Activated T-cell treated with anti-CD3 and anti-CD28 coated beads, Interleukin-2, amount 50 U/mL, for 48 hours (primary cell): ENCODE data around the gene SAT1.

Experiments
- DNase-seq, 2 experiments: peaks; one replicate each; pipeline ENCODE4 v3.0.0-alpha.2; 2020

Gene SAT1

GRCh38 chrX:23811656-23812055 lies 28.7 kb downstream of the SAT1 start:
- DNase-seq = no peak

DNA sequence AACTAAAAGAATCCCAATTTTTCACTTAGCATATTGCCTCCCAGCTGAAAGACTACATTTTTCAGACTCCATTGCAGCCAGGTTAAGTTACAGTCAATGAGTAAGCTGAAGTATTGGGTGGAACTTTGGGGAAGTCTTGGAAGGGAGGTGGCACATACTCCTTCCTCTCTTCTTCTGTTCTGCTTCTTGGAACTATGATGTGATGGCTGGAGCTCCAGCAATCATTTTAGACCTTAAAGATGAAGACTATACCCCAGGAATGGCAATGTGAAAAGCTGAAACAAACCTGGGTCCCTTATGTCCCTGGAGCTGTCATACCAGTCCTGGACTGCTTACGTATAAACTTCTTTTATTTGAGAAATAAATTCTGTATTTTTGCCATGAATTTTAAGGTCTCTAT lies 30.8 kb downstream of the SAT1 start:
- no peak for DNase-seq

GRCh38 chrX:23815376-23815775 lies 32.4 kb downstream of the SAT1 start:
- DNase-seq = no peak

DNA sequence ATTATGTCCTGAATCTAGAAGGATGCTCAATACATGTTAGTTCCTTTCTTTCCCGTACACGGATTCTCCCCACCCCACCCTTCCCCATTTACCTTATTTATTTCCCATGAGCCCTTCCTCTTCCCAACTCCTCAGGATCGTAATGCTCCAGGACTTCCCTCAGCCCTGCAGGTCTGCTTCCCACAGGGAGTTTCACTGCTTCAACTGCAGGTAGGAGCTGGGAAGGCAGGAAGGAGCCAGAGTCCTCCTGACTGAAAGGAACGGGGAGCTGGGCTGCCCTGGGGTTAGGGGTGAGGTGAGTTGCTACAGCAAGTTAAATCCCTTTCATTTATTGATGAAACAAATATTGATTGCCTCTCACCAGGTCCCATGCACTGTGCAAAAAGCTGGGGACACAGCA lies 33.2 kb downstream of the SAT1 start:
- DNase-seq = no peak

- DNase-seq = no peak
Measured at GRCh38 chrX:23817979-23818336, 35.0 kb downstream of the SAT1 start.

- DNase-seq = no peak
Measured at GRCh38 chrX:23819385-23820234, 36.6 kb downstream of the SAT1 start.

DNA sequence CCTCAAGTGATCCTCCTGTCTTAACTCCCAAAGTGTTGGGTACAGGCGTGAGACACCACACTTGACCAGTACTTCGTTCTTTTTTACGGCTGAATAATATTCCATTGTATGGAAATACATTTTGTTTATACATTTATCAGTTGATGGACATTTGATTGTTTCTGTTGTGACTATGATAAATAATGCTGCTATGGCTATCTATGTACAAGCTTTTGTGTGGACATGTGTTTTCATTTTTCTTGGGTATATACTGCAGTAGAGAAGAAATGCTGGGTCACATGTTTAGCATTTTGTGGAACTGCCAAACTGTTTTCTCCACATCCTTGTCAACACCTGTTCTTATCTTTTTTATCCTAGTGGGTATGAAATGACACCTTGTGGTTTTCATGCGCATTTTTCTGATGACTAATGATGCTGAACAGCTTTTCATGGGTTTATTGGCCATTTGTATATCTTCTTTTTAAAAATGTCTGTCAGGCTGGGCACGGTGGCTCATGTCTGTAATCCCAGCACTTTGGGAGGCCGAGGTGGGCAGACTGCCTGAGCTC lies 37.3 kb downstream of the SAT1 start:
- no peak for DNase-seq

- DNase-seq = no peak
Measured at GRCh38 chrX:23821847-23822246, 38.9 kb downstream of the SAT1 start.

GRCh38 chrX:23822397-23822796 lies 39.4 kb downstream of the SAT1 start:
- no peak for DNase-seq

DNA sequence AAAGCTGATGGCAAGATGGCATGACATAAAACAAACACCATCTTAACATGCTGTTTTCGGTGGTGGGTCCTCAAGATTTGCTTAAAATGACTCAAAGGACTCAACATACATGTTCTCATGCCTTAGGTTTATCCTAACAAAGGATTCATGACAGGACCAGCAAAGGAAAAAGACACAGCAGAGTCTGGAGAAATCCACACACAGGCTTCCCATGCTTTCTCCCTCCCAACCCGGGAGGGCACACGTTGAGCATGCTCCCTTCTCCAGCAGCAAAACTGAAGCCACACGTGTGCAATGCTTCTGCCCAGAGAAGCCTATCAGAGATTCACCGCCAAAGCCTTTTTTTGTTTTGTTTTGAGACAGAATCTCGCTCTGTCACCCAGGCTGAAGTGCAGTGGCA lies 39.9 kb downstream of the SAT1 start:
- DNase-seq = no peak

DNA sequence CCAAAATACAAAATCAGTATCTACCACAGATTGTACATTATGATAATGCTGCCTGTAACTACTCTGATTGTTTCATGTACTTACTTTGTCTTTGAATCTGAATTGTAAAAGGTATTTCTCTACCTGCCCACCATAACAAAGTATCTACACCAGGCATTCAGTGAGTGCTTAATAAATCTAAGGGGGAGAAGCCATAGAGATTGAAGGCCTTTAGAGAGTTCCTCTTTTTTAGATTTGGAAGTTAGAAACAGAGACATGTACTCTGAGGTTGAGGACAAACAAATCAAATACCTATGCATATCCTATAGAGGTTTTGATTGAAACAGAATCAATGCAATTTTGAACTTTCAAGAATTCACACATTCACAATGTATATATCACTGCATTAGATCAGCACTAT lies 42.7 kb downstream of the SAT1 start:
- no peak for DNase-seq

DNA sequence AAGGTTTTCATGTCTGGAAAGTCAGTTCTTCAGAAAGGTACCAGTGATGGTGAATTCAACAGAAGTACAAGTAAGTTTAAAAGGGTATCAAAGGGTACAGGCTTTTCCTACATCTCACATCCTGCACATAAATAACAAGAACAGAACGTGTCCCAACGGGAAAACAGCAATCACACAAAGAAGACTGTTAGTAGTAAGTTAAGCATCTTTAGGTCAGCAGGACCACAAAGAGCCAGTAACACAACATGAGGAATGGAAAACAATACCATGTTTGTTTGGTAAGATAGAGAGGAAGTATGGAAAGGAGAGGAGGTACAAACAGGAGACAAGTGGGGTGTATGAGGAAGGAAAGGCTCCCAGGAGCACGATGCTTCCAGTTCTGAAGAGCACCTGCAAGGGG lies 43.2 kb downstream of the SAT1 start:
- DNase-seq = no peak

GRCh38 chrX:23826653-23827052 lies 43.7 kb downstream of the SAT1 start:
- DNase-seq = no peak

DNA sequence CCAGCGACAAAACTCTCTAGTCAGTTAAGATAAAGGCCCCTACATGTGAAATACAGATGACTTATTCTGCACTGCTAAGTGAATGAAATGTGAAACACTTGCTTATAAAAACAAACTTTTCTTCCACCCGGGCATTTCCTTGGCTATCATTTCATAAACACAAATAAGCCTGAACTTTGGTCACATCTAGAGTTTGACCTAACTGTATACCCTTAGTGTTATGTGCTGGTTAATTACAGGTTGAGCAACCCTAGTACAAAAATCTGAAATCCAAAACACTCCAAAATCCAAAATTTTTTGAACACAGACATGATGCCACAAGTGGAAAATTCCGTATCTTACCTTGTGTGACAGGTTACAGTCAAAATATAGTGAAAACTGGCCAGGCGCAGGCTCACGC lies 45.9 kb downstream of the SAT1 start:
- no peak for DNase-seq

GRCh38 chrX:23832721-23833120 lies 49.7 kb downstream of the SAT1 start:
- DNase-seq = no peak
